Mesendoderm (in vitro differentiated cells): ENCODE results near the gene PTGR2.
"Not testable (repeated sequence)": the region's sequence is repeated elsewhere in the genome, so short reads cannot be mapped to it uniquely, and the experiment has no call there.

Experiments
- DNase-seq: peaks from one replicate; pipeline ENCODE4 v3.0.0; 2013
- H2AK5ac ChIP-seq: 2 replicates; pipeline ENCODE4 v1.6.1; 2013; ENCODE audit warnings: low read length, inconsistent platforms
- H2BK120ac ChIP-seq: 2 replicates; pipeline ENCODE4 v1.6.1; 2013; ENCODE audit warnings: low read depth, mild to moderate bottlenecking, low read length, moderate library complexity, mixed read lengths
- H2BK15ac ChIP-seq: replicated peaks from 2 replicates; pipeline ENCODE4 v1.6.1; 2013; ENCODE audit warnings: low read depth, mild to moderate bottlenecking, moderate library complexity
- H2BK5ac ChIP-seq: 2 replicates; pipeline ENCODE4 v1.6.1; 2013; ENCODE audit warnings: low read length, inconsistent platforms
- H3K18ac ChIP-seq: 2 replicates; pipeline ENCODE4 v1.6.1; 2013; ENCODE audit warnings: mild to moderate bottlenecking, low read length, mixed read lengths
- H3K23ac ChIP-seq: one replicate; pipeline ENCODE4 v1.6.1; 2013; ENCODE audit warnings: low read length
- H3K27ac ChIP-seq: 2 replicates; pipeline ENCODE4 v1.5.1; 2013; ENCODE audit warnings: low read depth, mild to moderate bottlenecking, inconsistent platforms, low read length, moderate library complexity
- H3K27me3 ChIP-seq: 2 replicates; pipeline ENCODE4 v1.6.1; 2013; ENCODE audit warnings: low read length, control low read depth, mild to moderate bottlenecking, inconsistent platforms; ENCODE audit not compliant: insufficient read depth, poor library complexity
- H3K36me3 ChIP-seq: 2 replicates; pipeline ENCODE4 v1.6.1; 2013; ENCODE audit warnings: low read length, inconsistent platforms; ENCODE audit not compliant: control insufficient read depth, insufficient read depth
- H3K4ac ChIP-seq: one replicate; pipeline ENCODE4 v1.6.1; 2013; ENCODE audit warnings: low read depth, mild to moderate bottlenecking, low read length, moderate library complexity
- H3K4me1 ChIP-seq: 2 replicates; pipeline ENCODE4 v1.6.1; 2013; ENCODE audit warnings: low read depth, low read length, inconsistent platforms; ENCODE audit not compliant: control insufficient read depth
- H3K4me2 ChIP-seq: 2 replicates; pipeline ENCODE4 v1.6.1; 2013; ENCODE audit warnings: low read length
- H3K4me3 ChIP-seq: 2 replicates; pipeline ENCODE4 v1.5.1; 2013; ENCODE audit warnings: mild to moderate bottlenecking, low read length
- H3K56ac ChIP-seq: one replicate; pipeline ENCODE4 v1.6.1; 2013; ENCODE audit warnings: low read length
- H3K79me1 ChIP-seq: 2 replicates; pipeline ENCODE4 v1.6.1; 2013; ENCODE audit warnings: low read length, inconsistent platforms
- H3K79me2 ChIP-seq: 2 replicates; pipeline ENCODE4 v1.6.1; 2013; ENCODE audit warnings: mild to moderate bottlenecking, low read length; ENCODE audit not compliant: control insufficient read depth, insufficient read depth
- H3K9ac ChIP-seq: 2 replicates; pipeline ENCODE4 v1.6.1; 2013; ENCODE audit warnings: low read length, inconsistent platforms
- H4K5ac ChIP-seq: one replicate; pipeline ENCODE4 v1.6.1; 2013; ENCODE audit warnings: low read length
- H4K8ac ChIP-seq: one replicate; pipeline ENCODE4 v1.6.1; 2013; ENCODE audit warnings: low read depth, mild to moderate bottlenecking, control low read depth, low read length, moderate library complexity
- WGBS: extraction: QIAGEN DNeasy Blood & Tissue Kit; methylation state at CpG from one replicate; pipeline ENCODE4 v1.1.7; 2013; ENCODE audit warnings: low lambda C conversion rate, missing lambda C conversion rate; ENCODE audit not compliant: insufficient coverage; ENCODE audit errors: extremely low coverage; 5-methylcytosine and 5-hydroxymethylcytosine counted together

PTGR2 gene

DNA sequence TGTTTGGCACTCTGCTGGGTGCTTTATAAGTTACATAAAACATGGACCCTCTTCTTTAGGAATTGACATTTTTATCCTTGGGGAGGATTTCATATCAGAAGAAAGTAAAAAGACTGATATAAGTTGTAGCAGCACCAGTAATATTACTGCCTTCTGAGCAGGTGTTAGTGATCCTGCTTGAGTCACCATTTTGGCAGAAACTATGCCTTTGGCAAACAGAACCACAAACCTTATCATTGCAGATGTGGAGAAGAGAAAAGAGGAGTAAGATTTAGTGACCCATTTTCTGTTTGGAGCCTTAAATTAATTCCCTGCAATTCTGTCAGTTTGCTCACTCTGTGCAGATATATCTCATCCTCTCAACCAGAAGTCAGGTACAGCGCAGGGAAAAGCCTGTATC is 58.0 kb downstream of the PTGR2 start:
- peaks cover 9% of the 10 kb centered on the region for H3K36me3 ChIP-seq

DNA sequence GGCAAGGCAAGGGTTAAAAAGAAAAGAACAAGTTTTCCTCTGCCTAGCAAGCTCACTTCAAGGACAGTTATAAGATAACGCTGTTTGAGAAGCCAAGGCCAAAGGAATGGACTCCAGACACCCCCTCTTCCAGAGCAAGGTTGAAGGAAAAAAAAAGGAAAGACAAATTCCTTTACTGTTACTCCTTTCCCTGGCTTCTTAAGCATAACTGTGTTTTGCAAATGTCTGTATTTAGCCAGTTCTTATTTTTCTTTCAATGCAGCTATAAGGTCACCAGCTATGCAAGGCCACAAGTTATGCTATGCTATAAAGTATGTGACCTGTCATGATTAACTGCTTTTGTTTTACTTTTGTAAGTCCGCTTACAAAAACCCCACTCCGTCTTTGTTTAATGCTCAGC is 61.6 kb downstream of the PTGR2 start:
- Histone ChIP-seq H2BK5ac (no peak overlapping the region), H3K36me3 (peaks cover 9% of the 10 kb centered on the region), H2BK15ac (no peak overlapping the region), H4K5ac (no peak overlapping the region), H3K79me2 (no peaks in the 10 kb centered on the region), H2AK5ac (no peak overlapping the region), H4K8ac (no peak overlapping the region), H3K23ac (no peak overlapping the region), H3K18ac (no peak overlapping the region), H3K56ac (no peak overlapping the region), H2BK120ac (no peak overlapping the region), H3K27me3 (no peaks in the 10 kb centered on the region), H3K4me3 (no peak overlapping the region), H3K27ac (no peak overlapping the region), H3K9ac (no peak overlapping the region), H3K4me1 (no peaks in the 10 kb centered on the region), H3K4ac (no peak overlapping the region), H3K4me2 (no peak overlapping the region), H3K79me1 (no peaks in the 10 kb centered on the region)
- WGBS: no CpG with 5 or more reads among the region's 3 CpGs
- DNase-seq: no peak

More for the DNA sequence above, 58.0 kb downstream of the PTGR2 start:
- Histone ChIP-seq H3K23ac (no peak overlapping the region), H3K4ac (no peak overlapping the region), H2BK15ac (no peak overlapping the region), H3K4me2 (no peak overlapping the region), H3K18ac (no peak overlapping the region), H3K56ac (no peak overlapping the region), H4K8ac (no peak overlapping the region), H2BK120ac (no peak overlapping the region), H3K9ac (no peak overlapping the region), H3K79me2 (no peaks in the 10 kb centered on the region), H2BK5ac (no peak overlapping the region), H3K79me1 (no peaks in the 10 kb centered on the region), H3K27ac (no peak overlapping the region), H3K27me3 (no peaks in the 10 kb centered on the region), H3K4me1 (no peaks in the 10 kb centered on the region), H2AK5ac (no peak overlapping the region), H3K4me3 (no peak overlapping the region), H4K5ac (no peak overlapping the region)
- no CpG with 5 or more reads among the region's 1 CpG for WGBS
- DNase-seq: no peak

DNA sequence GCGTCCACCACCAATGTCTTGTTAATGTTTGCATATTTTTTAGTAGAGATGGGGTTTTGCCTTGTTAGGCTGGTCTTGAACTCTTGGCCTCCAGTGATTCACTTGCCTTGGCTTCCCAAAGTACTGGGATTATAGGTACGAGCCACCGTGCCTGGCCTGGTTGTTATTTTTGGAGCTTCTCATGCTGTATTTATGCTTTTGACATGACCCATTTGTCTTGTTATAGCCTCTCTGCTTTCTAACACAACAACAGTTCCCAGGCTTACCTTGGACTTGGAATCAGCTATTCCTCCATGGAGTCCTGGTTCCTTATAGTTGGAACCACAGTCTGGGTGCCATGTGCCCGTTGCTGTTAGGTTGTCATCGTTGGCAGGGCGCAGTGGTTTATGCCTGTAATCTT is 64.7 kb downstream of the PTGR2 start:
- no peak overlapping the region for H3K27ac ChIP-seq
- H3K79me1 ChIP-seq: no peaks in the 10 kb centered on the region
- H2BK5ac ChIP-seq: no peak overlapping the region
- peaks cover 3% of the 10 kb centered on the region for H3K36me3 ChIP-seq
- no peaks in the 10 kb centered on the region for H3K27me3 ChIP-seq
- H4K8ac ChIP-seq: no peak overlapping the region
- no peak overlapping the region for H2AK5ac ChIP-seq
- no peak overlapping the region for H4K5ac ChIP-seq
- WGBS: no CpG with 5 or more reads among the region's 6 CpGs
- no peaks in the 10 kb centered on the region for H3K79me2 ChIP-seq
- no peak overlapping the region for H3K4ac ChIP-seq
- H3K4me2 ChIP-seq: no peak overlapping the region
- no peak for DNase-seq
- H3K9ac ChIP-seq: no peak overlapping the region
- H3K4me3 ChIP-seq: no peak overlapping the region
- no peak overlapping the region for H3K56ac ChIP-seq
- H3K23ac ChIP-seq: no peak overlapping the region
- no peak overlapping the region for H2BK15ac ChIP-seq
- no peak overlapping the region for H3K18ac ChIP-seq
- no peak overlapping the region for H2BK120ac ChIP-seq
- H3K4me1 ChIP-seq: no peaks in the 10 kb centered on the region

DNA sequence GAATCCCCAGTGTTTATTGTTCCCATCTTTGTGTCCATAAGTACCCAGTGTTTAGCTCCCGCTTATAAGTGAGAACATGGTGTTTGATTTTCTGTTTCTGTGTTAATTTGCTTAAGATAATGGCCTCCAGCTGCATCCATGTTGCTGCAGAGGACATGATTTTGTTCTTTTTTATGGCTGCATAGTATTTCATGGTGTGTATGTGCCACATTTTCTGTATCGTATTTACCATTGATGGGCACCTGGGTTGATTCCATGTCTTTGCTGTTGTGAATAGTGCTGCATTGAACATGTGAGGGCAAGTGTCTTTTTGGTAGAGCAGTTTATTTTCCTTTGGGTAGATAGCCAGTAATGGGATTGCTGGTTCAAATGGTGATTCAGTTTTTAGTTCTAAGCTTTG is 67.8 kb downstream of the PTGR2 start:
- H3K9ac ChIP-seq, H3K27me3 ChIP-seq, H2BK120ac ChIP-seq, H2BK5ac ChIP-seq, H2BK15ac ChIP-seq, H3K4me1 ChIP-seq, H3K4me2 ChIP-seq, H3K27ac ChIP-seq, H2AK5ac ChIP-seq, H3K4ac ChIP-seq, H3K56ac ChIP-seq, H4K8ac ChIP-seq, H4K5ac ChIP-seq, H3K4me3 ChIP-seq, H3K79me1 ChIP-seq, H3K18ac ChIP-seq, DNase-seq, H3K23ac ChIP-seq, H3K79me2 ChIP-seq: not testable (repeated sequence)
- peaks cover 10% of the 10 kb centered on the region for H3K36me3 ChIP-seq
- WGBS: no CpG with 5 or more reads among the region's 2 CpGs

DNA sequence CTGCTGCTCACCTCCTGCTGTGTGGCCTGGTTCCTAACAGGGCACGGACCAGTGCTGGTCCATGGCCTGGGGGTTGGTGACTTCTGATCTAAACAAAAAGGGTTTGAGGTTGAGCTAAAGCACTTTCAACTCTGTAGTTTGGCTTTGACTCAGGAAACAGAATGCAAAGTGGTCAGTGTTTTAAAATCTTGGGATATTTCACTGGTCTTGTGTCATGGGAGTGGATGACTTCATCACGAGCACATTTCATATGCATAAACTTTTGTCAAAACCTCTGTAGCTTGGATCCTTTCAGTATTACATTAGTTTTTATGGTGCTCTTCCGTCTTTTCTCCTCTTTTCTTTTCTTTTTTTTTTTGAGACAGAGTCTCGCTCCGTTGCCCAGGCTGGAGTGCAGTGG is 72.7 kb downstream of the PTGR2 start:
- no peaks in the 10 kb centered on the region for H3K4me1 ChIP-seq

More for the DNA sequence above, 72.7 kb downstream of the PTGR2 start:
- Histone ChIP-seq H2BK120ac (no peak overlapping the region), H3K27me3 (no peaks in the 10 kb centered on the region), H3K27ac (no peak overlapping the region), H3K56ac (no peak overlapping the region), H3K4me3 (no peak overlapping the region), H3K18ac (no peak overlapping the region), H2BK5ac (no peak overlapping the region), H4K8ac (no peak overlapping the region), H2BK15ac (no peak overlapping the region), H3K9ac (no peak overlapping the region), H3K79me1 (no peaks in the 10 kb centered on the region), H2AK5ac (no peak overlapping the region), H3K23ac (no peak overlapping the region), H3K79me2 (no peaks in the 10 kb centered on the region), H4K5ac (no peak overlapping the region), H3K4ac (no peak overlapping the region), H3K4me2 (no peak overlapping the region), H3K36me3 (peaks cover 13% of the 10 kb centered on the region)
- no peak for DNase-seq
- no CpG with 5 or more reads among the region's 5 CpGs for WGBS
